ENCODE data around the gene CDON. TPM values are rescaled to one million over a fixed set of nuclear protein-coding genes. Genes with fewer than 3 reads are reported as not detected.

Gene CDON
- total and polyA plus RNA-seq, 9 of the 15 experiments (the other 6 are each of a cell fraction or from before 2014, with no cell fraction given), result 0.08 to 0.64 (median 0.40) TPM

DNA sequence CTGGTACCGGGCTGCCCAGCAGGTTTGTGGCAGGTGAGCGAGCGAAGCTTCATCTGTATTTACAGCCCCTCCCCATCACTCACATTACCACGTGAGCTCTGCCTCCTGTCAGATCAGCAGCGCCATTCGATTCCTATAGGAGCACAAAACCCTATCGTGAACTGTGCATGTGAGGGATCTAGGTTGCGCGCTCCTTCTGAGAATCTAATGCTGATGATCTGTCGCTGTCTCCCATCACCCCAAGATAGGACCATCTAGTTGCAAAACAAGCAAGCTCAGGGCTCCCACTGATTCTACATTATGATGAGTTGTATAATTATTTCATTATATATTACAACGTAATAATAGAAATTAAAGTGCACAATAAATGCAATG is 132.6 kb downstream of the CDON start:
- Histone ChIP-seq H3K27ac (ENCODE audit: extremely low read depth, low read depth, low read length) (no peak overlapping the region), H3K9me3 (replicated peaks; ENCODE audit: control insufficient read depth, insufficient read depth, low read depth, low read length) (no peaks in the 10 kb centered on the region), H3K9ac (ENCODE audit: insufficient read depth in 1 of 2, low read depth in 2 of 2, low read length in 2 of 2) (no peak overlapping the region), H4K20me1 (replicated peaks; ENCODE audit: control insufficient read depth, insufficient read depth, low read length) (no peaks in the 10 kb centered on the region), H3K36me3 (ENCODE audit: control insufficient read depth, insufficient read depth, low read length) (no peaks in the 10 kb centered on the region), H3K27me3 (ENCODE audit: control insufficient read depth in 2 of 2, insufficient read depth in 2 of 2, low read length in 2 of 2) (peaks cover 7 to 26% of the 10 kb centered on the region in 2 experiments; a peak in 4 of 5 replicates), H3K79me2 (ENCODE audit: control insufficient read depth, insufficient read depth, low read length) (no peaks in the 10 kb centered on the region), H3K9me1 (ENCODE audit: control insufficient read depth, insufficient read depth, low read length) (no peaks in the 10 kb centered on the region), H3K4me1 (replicated peaks in 1 of 2; ENCODE audit: control insufficient read depth in 2 of 2, insufficient read depth in 2 of 2, low read length in 2 of 2) (peaks cover 4 to 9% of the 10 kb centered on the region in 2 experiments; a peak in 4 of 5 replicates), H3K4me2 (ENCODE audit: insufficient read depth, low read length) (no peak overlapping the region), H3K4me3 (no peak overlapping the region), H2AFZ (ENCODE audit: low read depth, low read length) (no peak overlapping the region)
- BruUV-seq (replicated peaks), result no TSS peak
- ChIA-PET POLR2A (interaction anchor here (0.6 to 0.7 kb wide), 2 partner anchors 13 to 608 kb away, joined by 3 read pairs; no protein-coding TSS in a partner anchor), CTCF (ENCODE audit: low intra/inter-chr PET ratio) (no interaction called here)
- in situ Hi-C loops (cut with MboI) (no loop called here), intact Hi-C loops (cut with micrococcal nuclease) (no loop called here)
- TF ChIP-seq CTBP1 (IDR thresholded peaks at IDR 0.05; ENCODE audit: borderline replicate concordance) (no peak), CCNT2 (IDR thresholded peaks at IDR 0.05; ENCODE audit: borderline replicate concordance, extremely low read depth, insufficient read length, low read depth, low read length) (no peak), NR3C1 (CRISPR knock-in tag; IDR thresholded peaks at IDR 0.05) (no peak), SMAD1 (IDR thresholded peaks at IDR 0.05; ENCODE audit: low read depth, low read length, partially characterized antibody) (no peak), RBM22 (IDR thresholded peaks at IDR 0.05; ENCODE audit: low read depth, low read length, poor library complexity, severe bottlenecking) (no peak), CEBPG (CRISPR knock-in tag; IDR thresholded peaks at IDR 0.05) (no peak), CEBPG (tag; conservative IDR thresholded peaks at IDR 0.05 in 1 of 2, IDR thresholded peaks at IDR 0.05 in 1 of 2) (no peak), PTTG1 (tag; IDR thresholded peaks at IDR 0.05; ENCODE audit: low read depth) (no peak), NCOA2 (IDR thresholded peaks at IDR 0.05; ENCODE audit: partially characterized antibody in 2 of 2) (no peak), NFIX (CRISPR knock-in tag; IDR thresholded peaks at IDR 0.05; ENCODE audit: low read depth) (no peak), CBX8 (IDR thresholded peaks at IDR 0.05; ENCODE audit: borderline replicate concordance, extremely low read depth, low read depth, low read length, poor library complexity, severe bottlenecking) (no peak), LEF1 (IDR thresholded peaks at IDR 0.05) (no peak), KAT7 (CRISPR knock-in tag; IDR thresholded peaks at IDR 0.05; ENCODE audit: borderline replicate concordance) (no peak), STAG1 (CRISPR knock-in tag; IDR thresholded peaks at IDR 0.05; ENCODE audit: borderline replicate concordance) (no peak)
- TF ChIP-seq, protein P1, sequence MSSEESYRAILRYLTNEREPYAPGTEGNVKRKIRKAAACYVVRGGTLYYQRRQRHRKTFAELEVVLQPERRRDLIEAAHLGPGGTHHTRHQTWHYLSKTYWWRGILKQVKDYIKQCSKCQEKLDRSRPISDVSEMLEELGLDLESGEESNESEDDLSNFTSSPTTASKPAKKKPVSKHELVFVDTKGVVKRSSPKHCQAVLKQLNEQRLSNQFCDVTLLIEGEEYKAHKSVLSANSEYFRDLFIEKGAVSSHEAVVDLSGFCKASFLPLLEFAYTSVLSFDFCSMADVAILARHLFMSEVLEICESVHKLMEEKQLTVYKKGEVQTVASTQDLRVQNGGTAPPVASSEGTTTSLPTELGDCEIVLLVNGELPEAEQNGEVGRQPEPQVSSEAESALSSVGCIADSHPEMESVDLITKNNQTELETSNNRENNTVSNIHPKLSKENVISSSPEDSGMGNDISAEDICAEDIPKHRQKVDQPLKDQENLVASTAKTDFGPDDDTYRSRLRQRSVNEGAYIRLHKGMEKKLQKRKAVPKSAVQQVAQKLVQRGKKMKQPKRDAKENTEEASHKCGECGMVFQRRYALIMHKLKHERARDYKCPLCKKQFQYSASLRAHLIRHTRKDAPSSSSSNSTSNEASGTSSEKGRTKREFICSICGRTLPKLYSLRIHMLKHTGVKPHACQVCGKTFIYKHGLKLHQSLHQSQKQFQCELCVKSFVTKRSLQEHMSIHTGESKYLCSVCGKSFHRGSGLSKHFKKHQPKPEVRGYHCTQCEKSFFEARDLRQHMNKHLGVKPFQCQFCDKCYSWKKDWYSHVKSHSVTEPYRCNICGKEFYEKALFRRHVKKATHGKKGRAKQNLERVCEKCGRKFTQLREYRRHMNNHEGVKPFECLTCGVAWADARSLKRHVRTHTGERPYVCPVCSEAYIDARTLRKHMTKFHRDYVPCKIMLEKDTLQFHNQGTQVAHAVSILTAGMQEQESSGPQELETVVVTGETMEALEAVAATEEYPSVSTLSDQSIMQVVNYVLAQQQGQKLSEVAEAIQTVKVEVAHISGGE (CRISPR knock-in tag; IDR thresholded peaks at IDR 0.05), result no peak
- FAIRE-seq (no peak), ATAC-seq (no peak), DNase-seq (ENCODE audit: extremely low read depth in 1 of 4, low spot score in 3 of 4) (no peak)
- WGBS (ENCODE audit: insufficient coverage, low coverage, missing lambda C conversion rate), result 35% methylated on average over 11 of the region's 11 CpGs
